HepG2 (cell line): ENCODE results near the gene CCDC106.

Source experiments
- JUNB ChIP-seq: sonication (generic); formaldehyde crosslinking; IDR thresholded peaks from 2 replicates; pipeline ENCODE4 v1.8.0; 2022; ENCODE audit warnings: missing genetic modification reagents, mild to moderate bottlenecking, borderline replicate concordance
- NR3C1 ChIP-seq: sonication (generic); formaldehyde crosslinking; IDR thresholded peaks from 2 replicates; pipeline ENCODE4 v1.4.0; 2020; ENCODE audit warnings: missing genetic modification reagents
- SIN3A ChIP-seq: IDR thresholded peaks from 2 replicates; pipeline ENCODE4 v1.6.1; 2011; ENCODE audit warnings: low read depth, mild to moderate bottlenecking, control low read depth, low read length, borderline replicate concordance
- ZKSCAN1 ChIP-seq: fragments of 150-350 bp; IDR thresholded peaks from 2 replicates; pipeline ENCODE4 v1.6.1; 2014; ENCODE audit warnings: low read length
- ZNF792 ChIP-seq: IDR thresholded peaks from 2 replicates; pipeline ENCODE4 v1.6.1; 2016
- TF ChIP-seq, protein P1 (sequence below): sonication (generic); formaldehyde crosslinking; IDR thresholded peaks from 2 replicates; pipeline ENCODE4 v1.5.0; 2020; ENCODE audit warnings: mild to moderate bottlenecking, missing genetic modification reagents, moderate library complexity
- TF ChIP-seq, protein P2 (sequence below): IDR thresholded peaks from 2 replicates; pipeline ENCODE4 v1.6.1; 2016; ENCODE audit warnings: missing genetic modification reagents, missing compliant biosample characterization
- TF ChIP-seq, protein P3 (sequence below): sonication (generic); formaldehyde crosslinking; IDR thresholded peaks from 2 replicates; pipeline ENCODE4 v1.8.1; 2022; ENCODE audit warnings: mild to moderate bottlenecking, missing genetic modification reagents
- TF ChIP-seq, protein P4 (sequence below): sonication (generic); formaldehyde crosslinking; IDR thresholded peaks from 2 replicates; pipeline ENCODE4 v1.4.0; 2020; ENCODE audit warnings: missing genetic modification reagents
- TF ChIP-seq, protein P5 (sequence below): sonication (generic); formaldehyde crosslinking; IDR thresholded peaks from 2 replicates; pipeline ENCODE4 v1.4.0; 2020; ENCODE audit warnings: missing genetic modification reagents
- TF ChIP-seq, protein P6 (sequence below): sonication (generic); formaldehyde crosslinking; IDR thresholded peaks from 2 replicates; pipeline ENCODE4 v1.9.0; 2022; ENCODE audit warnings: missing genetic modification reagents, mild to moderate bottlenecking, borderline replicate concordance
- TF ChIP-seq, protein P7 (sequence below): IDR thresholded peaks from 2 replicates; pipeline ENCODE4 v1.6.1; 2012; ENCODE audit warnings: inconsistent platforms

DNA sequence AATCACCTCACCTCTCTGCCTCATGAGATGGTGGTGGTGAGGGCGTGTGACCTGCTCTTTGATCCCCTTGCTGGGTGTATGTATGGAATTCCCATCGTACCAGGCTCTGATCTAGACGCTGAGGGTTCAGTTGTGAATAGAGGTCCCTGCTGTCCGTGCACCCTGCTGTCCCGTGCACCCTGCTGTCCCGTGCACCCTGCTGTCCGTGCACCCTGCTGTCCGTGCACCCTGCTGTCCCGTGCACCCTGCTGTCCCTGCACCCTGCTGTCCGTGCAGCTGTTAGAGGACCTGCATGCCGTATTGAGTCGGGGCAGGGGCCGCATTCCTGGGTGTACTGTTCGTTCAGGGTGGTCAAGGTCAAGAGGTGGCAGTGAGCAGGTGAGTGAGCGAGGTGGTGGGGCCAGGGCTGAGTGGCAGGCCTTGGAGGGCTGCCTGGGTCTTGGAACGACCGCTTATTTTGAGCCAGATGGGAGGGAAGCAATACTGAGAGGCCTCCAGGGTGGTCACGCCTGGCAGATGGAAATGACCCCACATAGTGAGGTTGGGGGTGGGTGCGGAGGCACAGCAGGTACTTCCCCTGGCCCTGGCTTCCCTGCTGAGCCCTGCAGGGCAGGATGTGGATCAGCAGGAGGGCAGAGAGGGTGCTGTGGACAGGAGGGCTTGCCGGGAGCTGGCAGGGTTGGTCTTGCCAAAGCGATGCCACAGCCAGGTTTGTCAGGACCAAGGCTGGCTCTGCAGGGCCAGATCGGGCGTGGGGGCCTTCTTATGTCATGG is 22.5 kb downstream of the CCDC106 start:
- TF ChIP-seq, protein P1, sequence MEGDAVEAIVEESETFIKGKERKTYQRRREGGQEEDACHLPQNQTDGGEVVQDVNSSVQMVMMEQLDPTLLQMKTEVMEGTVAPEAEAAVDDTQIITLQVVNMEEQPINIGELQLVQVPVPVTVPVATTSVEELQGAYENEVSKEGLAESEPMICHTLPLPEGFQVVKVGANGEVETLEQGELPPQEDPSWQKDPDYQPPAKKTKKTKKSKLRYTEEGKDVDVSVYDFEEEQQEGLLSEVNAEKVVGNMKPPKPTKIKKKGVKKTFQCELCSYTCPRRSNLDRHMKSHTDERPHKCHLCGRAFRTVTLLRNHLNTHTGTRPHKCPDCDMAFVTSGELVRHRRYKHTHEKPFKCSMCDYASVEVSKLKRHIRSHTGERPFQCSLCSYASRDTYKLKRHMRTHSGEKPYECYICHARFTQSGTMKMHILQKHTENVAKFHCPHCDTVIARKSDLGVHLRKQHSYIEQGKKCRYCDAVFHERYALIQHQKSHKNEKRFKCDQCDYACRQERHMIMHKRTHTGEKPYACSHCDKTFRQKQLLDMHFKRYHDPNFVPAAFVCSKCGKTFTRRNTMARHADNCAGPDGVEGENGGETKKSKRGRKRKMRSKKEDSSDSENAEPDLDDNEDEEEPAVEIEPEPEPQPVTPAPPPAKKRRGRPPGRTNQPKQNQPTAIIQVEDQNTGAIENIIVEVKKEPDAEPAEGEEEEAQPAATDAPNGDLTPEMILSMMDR (CRISPR knock-in tag), result no peak
- TF ChIP-seq JUNB (no peak), NR3C1 (no peak), ZNF792 (CRISPR knock-in tag) (no peak), ZKSCAN1 (no peak), SIN3A (no peak)
- TF ChIP-seq, protein P2, sequence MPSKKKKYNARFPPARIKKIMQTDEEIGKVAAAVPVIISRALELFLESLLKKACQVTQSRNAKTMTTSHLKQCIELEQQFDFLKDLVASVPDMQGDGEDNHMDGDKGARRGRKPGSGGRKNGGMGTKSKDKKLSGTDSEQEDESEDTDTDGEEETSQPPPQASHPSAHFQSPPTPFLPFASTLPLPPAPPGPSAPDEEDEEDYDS (CRISPR knock-in tag), result no peak
- TF ChIP-seq, protein P3, sequence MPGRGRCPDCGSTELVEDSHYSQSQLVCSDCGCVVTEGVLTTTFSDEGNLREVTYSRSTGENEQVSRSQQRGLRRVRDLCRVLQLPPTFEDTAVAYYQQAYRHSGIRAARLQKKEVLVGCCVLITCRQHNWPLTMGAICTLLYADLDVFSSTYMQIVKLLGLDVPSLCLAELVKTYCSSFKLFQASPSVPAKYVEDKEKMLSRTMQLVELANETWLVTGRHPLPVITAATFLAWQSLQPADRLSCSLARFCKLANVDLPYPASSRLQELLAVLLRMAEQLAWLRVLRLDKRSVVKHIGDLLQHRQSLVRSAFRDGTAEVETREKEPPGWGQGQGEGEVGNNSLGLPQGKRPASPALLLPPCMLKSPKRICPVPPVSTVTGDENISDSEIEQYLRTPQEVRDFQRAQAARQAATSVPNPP, result no peak
- TF ChIP-seq, protein P4, sequence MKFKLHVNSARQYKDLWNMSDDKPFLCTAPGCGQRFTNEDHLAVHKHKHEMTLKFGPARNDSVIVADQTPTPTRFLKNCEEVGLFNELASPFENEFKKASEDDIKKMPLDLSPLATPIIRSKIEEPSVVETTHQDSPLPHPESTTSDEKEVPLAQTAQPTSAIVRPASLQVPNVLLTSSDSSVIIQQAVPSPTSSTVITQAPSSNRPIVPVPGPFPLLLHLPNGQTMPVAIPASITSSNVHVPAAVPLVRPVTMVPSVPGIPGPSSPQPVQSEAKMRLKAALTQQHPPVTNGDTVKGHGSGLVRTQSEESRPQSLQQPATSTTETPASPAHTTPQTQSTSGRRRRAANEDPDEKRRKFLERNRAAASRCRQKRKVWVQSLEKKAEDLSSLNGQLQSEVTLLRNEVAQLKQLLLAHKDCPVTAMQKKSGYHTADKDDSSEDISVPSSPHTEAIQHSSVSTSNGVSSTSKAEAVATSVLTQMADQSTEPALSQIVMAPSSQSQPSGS, result no peak
- TF ChIP-seq, protein P5, sequence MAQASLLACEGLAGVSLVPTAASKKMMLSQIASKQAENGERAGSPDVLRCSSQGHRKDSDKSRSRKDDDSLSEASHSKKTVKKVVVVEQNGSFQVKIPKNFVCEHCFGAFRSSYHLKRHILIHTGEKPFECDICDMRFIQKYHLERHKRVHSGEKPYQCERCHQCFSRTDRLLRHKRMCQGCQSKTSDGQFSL (CRISPR knock-in tag), result no peak
- TF ChIP-seq, protein P6, sequence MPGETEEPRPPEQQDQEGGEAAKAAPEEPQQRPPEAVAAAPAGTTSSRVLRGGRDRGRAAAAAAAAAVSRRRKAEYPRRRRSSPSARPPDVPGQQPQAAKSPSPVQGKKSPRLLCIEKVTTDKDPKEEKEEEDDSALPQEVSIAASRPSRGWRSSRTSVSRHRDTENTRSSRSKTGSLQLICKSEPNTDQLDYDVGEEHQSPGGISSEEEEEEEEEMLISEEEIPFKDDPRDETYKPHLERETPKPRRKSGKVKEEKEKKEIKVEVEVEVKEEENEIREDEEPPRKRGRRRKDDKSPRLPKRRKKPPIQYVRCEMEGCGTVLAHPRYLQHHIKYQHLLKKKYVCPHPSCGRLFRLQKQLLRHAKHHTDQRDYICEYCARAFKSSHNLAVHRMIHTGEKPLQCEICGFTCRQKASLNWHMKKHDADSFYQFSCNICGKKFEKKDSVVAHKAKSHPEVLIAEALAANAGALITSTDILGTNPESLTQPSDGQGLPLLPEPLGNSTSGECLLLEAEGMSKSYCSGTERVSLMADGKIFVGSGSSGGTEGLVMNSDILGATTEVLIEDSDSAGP (CRISPR knock-in tag), result no peak
- TF ChIP-seq, protein P7, sequence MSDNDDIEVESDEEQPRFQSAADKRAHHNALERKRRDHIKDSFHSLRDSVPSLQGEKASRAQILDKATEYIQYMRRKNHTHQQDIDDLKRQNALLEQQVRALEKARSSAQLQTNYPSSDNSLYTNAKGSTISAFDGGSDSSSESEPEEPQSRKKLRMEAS, result no peak
